Colonic mucosa (tissue), 4 donors: ENCODE data around the gene ADRA2A. TPM values are rescaled to one million over a fixed set of nuclear protein-coding genes. Genes with fewer than 3 reads are reported as not detected.

Source experiments
- DNase-seq: peaks from one replicate; pipeline ENCODE4 v3.0.0-alpha.2; 2020
- H3K27ac ChIP-seq: fragments of 200-600 bp; one replicate; pipeline ENCODE4 v1.8.0; 2021
- H3K27me3 ChIP-seq: fragments of 200-600 bp; one replicate; pipeline ENCODE4 v1.8.0; 2021
- H3K36me3 ChIP-seq: fragments of 200-600 bp; one replicate; pipeline ENCODE4 v1.8.0; 2021
- H3K4me1 ChIP-seq: fragments of 200-600 bp; one replicate; pipeline ENCODE4 v1.8.0; 2021; ENCODE audit warnings: mild to moderate bottlenecking
- H3K4me3 ChIP-seq: fragments of 200-600 bp; one replicate; pipeline ENCODE4 v1.8.0; 2021
- H3K9ac ChIP-seq, 2 donors: one replicate each; pipeline ENCODE4 v1.7.0; 2013; ENCODE audit warnings: control low read depth in 2 of 2, low read depth in 2 of 2, low read length in 2 of 2
- H3K9me3 ChIP-seq: fragments of 200-600 bp; one replicate; pipeline ENCODE4 v1.8.0; 2021
- intact Hi-C: fragments of 100-400 bp; cut with DNase I; formaldehyde crosslinking; loops from one replicate; pipeline ENCODE4 v1.14.1; 2022
- total RNA-seq, 2 donors: library from RNA; stranded (reverse); fragmentation: NEBNext Ultra II Directional in 1 of 2; extraction: Animal tissue kit (Norgen Biotek cat#: 25700) in 1 of 2; gene quantifications; one replicate each; pipeline ENCODE4 v1.2.1, GENCODE V29; 2021
- TF ChIP-seq, protein P1 (sequence below): fragments of 200-600 bp; IDR thresholded peaks from one replicate; pipeline ENCODE4 v1.8.0; 2022; ENCODE audit warnings: antibody characterized with exemption, mild to moderate bottlenecking
- donor health status: healthy.
- donor health status: DM: no; HTN: no; CAD: no.
- donor health status: DM: no; HTN: no; CAD: no.

ADRA2A gene
- total RNA-seq, 2 donors from 2014 or later = 12.8 to 14.3 TPM

GRCh38 chr10:111129363-111129762 is 52.5 kb downstream of the ADRA2A start:
- no peak overlapping the region for H3K27ac ChIP-seq
- no peaks in the 10 kb centered on the region for H3K27me3 ChIP-seq
- no peak overlapping the region for H3K9ac ChIP-seq
- no peak overlapping the region for H3K4me3 ChIP-seq
- TF ChIP-seq, protein P1, sequence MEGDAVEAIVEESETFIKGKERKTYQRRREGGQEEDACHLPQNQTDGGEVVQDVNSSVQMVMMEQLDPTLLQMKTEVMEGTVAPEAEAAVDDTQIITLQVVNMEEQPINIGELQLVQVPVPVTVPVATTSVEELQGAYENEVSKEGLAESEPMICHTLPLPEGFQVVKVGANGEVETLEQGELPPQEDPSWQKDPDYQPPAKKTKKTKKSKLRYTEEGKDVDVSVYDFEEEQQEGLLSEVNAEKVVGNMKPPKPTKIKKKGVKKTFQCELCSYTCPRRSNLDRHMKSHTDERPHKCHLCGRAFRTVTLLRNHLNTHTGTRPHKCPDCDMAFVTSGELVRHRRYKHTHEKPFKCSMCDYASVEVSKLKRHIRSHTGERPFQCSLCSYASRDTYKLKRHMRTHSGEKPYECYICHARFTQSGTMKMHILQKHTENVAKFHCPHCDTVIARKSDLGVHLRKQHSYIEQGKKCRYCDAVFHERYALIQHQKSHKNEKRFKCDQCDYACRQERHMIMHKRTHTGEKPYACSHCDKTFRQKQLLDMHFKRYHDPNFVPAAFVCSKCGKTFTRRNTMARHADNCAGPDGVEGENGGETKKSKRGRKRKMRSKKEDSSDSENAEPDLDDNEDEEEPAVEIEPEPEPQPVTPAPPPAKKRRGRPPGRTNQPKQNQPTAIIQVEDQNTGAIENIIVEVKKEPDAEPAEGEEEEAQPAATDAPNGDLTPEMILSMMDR = no peak
- H3K9me3 ChIP-seq = no peaks in the 10 kb centered on the region
- H3K36me3 ChIP-seq = no peaks in the 10 kb centered on the region
- H3K4me1 ChIP-seq = no peaks in the 10 kb centered on the region
- DNase-seq = no peak
- intact Hi-C loops = no loop called here

- no peak for DNase-seq
- Histone ChIP-seq H3K4me3 (no peak overlapping the region), H3K9ac (no peak overlapping the region), H3K36me3 (no peaks in the 10 kb centered on the region), H3K4me1 (no peaks in the 10 kb centered on the region), H3K27ac (no peak overlapping the region), H3K9me3 (no peaks in the 10 kb centered on the region), H3K27me3 (no peaks in the 10 kb centered on the region)
- TF ChIP-seq, protein P1 = no peak
- intact Hi-C loops = no loop called here
Measured at GRCh38 chr10:111130471-111130870, 53.6 kb downstream of the ADRA2A start.

Other genes with a start within 250 kb of the ADRA2A start
- 100 to 1,000 TPM; 397 to 463 TPM for gene PDCD4, start 205.1 kb upstream of the ADRA2A start, total RNA-seq
- gene BBIP1, start 157.8 kb upstream of the ADRA2A start, total RNA-seq = 10 to 100 TPM; 17.7 to 19.1 TPM
- 10 to 100 TPM; 47.2 to 79.1 TPM for gene SHOC2, start 157.4 kb upstream of the ADRA2A start, total RNA-seq